ENCODE data around the gene SERF2.

- TF ChIP-seq EZH2phosphoT487 (IDR thresholded peaks at IDR 0.05; ENCODE audit: insufficient read depth, low read depth) (no peak), EZH2 (IDR thresholded peaks at IDR 0.05; ENCODE audit: insufficient read depth, poor library complexity, severe bottlenecking) (no peak)
Observed at GRCh38 chr15:43774062-43774461, 18.1 kb upstream of the SERF2 start.

Data from GM23248 (cell line).